ENCODE measurements around the gene METTL13.

Gene METTL13

DNA sequence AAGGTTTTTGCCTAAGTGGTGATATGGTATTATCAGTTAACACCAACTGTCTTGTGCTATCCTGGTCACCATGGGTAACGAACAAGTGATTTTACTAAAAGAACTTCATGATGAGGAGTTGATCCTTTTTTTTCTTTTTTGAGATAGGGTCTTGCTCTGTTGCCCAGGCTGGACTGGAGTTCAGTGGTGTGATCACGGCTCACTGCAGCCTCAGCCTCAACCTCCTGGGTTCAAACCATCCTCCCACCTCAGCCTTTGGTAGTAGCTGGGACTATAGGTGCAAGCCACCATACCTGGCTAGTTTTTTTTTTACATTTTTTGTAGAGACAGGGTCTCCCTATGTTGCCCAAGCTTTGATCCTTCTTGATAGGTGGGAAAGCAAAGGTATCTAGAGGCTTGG is 5.1 kb downstream of the METTL13 start:
- Histone ChIP-seq H3K27ac (ENCODE audit: low read depth, low read length, poor library complexity, severe bottlenecking) (no peak overlapping the region), H3K9ac (ENCODE audit: low read length) (no peak overlapping the region), H3K79me2 (ENCODE audit: insufficient read depth, low read length) (no peaks in the 10 kb centered on the region), H3K4me2 (ENCODE audit: low read length) (no peak overlapping the region), H3K4me3 (ENCODE audit: low read depth, low read length, poor library complexity, severe bottlenecking) (no peak overlapping the region), H3F3A (ENCODE audit: insufficient read depth, low read length) (no peaks in the 10 kb centered on the region), H3K9me2 (ENCODE audit: low read depth, low read length) (no peaks in the 10 kb centered on the region), H3K9me3 (ENCODE audit: low read length) (no peaks in the 10 kb centered on the region), H2AFZ (ENCODE audit: low read length) (no peak overlapping the region), H4K20me1 (ENCODE audit: insufficient read depth, low read length) (no peaks in the 10 kb centered on the region), H3K36me3 (ENCODE audit: insufficient read depth, low read length) (peaks cover 77% of the 10 kb centered on the region), H3K27me3 (ENCODE audit: insufficient read depth, low read length) (no peaks in the 10 kb centered on the region), H3K4me1 (ENCODE audit: insufficient read depth, low read length, severe bottlenecking) (peaks cover 37% of the 10 kb centered on the region)
- TF ChIP-seq EZH2 (IDR thresholded peaks at IDR 0.05; ENCODE audit: borderline replicate concordance, low read length), result no peak
- TF ChIP-seq, protein P1, sequence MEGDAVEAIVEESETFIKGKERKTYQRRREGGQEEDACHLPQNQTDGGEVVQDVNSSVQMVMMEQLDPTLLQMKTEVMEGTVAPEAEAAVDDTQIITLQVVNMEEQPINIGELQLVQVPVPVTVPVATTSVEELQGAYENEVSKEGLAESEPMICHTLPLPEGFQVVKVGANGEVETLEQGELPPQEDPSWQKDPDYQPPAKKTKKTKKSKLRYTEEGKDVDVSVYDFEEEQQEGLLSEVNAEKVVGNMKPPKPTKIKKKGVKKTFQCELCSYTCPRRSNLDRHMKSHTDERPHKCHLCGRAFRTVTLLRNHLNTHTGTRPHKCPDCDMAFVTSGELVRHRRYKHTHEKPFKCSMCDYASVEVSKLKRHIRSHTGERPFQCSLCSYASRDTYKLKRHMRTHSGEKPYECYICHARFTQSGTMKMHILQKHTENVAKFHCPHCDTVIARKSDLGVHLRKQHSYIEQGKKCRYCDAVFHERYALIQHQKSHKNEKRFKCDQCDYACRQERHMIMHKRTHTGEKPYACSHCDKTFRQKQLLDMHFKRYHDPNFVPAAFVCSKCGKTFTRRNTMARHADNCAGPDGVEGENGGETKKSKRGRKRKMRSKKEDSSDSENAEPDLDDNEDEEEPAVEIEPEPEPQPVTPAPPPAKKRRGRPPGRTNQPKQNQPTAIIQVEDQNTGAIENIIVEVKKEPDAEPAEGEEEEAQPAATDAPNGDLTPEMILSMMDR (IDR thresholded peaks at IDR 0.05; ENCODE audit: low read length), result no peak

DNA sequence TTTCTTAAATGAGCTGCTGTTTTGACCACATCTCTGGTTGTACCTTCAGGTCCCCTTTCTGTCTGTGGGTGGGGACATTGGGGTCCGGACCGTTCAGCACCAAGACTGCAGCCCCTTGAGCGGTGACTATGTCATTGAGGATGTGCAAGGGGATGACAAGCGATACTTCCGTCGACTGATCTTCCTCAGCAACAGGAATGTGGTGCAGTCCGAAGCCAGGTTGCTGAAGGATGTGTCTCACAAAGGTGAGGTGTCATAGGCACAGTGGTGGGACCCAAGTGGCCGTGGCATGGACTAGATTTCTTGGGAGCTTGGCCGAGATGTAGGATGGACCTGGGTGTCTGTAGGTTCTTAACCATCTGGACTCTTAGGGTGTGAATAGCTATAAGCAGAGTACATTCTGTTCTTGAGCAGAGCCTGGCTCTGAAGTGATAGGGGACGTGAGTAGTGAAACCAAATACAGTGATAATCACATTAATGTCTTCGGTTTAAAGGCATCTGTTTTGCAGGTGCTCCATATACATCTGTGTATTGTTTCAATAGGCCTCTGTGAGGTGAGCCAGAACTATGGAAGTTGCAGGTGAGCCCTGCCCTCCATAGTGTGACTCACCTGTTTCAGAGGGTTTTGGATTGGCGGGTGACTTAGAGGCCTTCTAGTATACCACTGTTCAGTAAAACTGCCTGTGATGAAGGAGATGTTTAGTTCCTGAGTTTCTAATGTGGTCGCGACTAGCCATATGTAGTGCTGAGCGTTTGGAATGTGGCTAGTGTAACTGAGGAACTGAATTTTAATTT is 6.4 kb downstream of the METTL13 start:
- Histone ChIP-seq H3K36me3 (ENCODE audit: insufficient read depth, low read length) (peaks cover 91% of the 10 kb centered on the region), H3K79me2 (ENCODE audit: insufficient read depth, low read length) (no peaks in the 10 kb centered on the region)

DNA sequence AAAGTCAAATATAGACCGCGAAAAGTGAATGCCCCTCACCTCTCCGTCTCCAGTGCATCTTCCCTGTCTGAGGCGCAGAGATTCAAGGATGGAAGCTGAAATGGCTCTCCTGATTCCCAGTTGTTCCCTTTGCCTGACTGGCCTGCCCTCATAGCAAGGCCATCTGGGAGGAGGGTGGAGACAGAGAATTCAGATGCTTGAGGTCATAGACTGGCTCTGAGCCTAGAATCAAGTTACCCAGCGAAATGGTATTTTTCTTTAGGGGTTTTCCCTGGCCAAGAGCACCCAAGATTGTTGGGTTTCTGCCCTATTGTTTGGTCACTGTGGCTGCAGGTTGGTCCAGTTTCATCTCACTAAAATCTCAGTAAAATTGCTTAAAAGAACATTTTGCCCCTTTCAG is 7.2 kb downstream of the METTL13 start:
- no peak overlapping the region for H3K4me3 ChIP-seq (ENCODE audit: low read depth, low read length, poor library complexity, severe bottlenecking)
- TF ChIP-seq, protein P1 (IDR thresholded peaks at IDR 0.05; ENCODE audit: low read length), result no peak
- no peak for TF ChIP-seq EZH2 (IDR thresholded peaks at IDR 0.05; ENCODE audit: borderline replicate concordance, low read length)
- H3K9ac ChIP-seq (ENCODE audit: low read length), result no peak overlapping the region
- H3K27ac ChIP-seq (ENCODE audit: low read depth, low read length, poor library complexity, severe bottlenecking), result no peak overlapping the region
- no peaks in the 10 kb centered on the region for H3K27me3 ChIP-seq (ENCODE audit: insufficient read depth, low read length)
- peaks cover 96% of the 10 kb centered on the region for H3K36me3 ChIP-seq (ENCODE audit: insufficient read depth, low read length)
- no peak overlapping the region for H2AFZ ChIP-seq (ENCODE audit: low read length)
- no peaks in the 10 kb centered on the region for H3K79me2 ChIP-seq (ENCODE audit: insufficient read depth, low read length)
- no peaks in the 10 kb centered on the region for H3K9me3 ChIP-seq (ENCODE audit: low read length)
- peaks cover 17% of the 10 kb centered on the region for H3K4me1 ChIP-seq (ENCODE audit: insufficient read depth, low read length, severe bottlenecking)
- no peaks in the 10 kb centered on the region for H3K9me2 ChIP-seq (ENCODE audit: low read depth, low read length)
- H4K20me1 ChIP-seq (ENCODE audit: insufficient read depth, low read length), result no peaks in the 10 kb centered on the region
- H3F3A ChIP-seq (ENCODE audit: insufficient read depth, low read length), result no peaks in the 10 kb centered on the region
- H3K4me2 ChIP-seq (ENCODE audit: low read length), result no peak overlapping the region

More for the DNA sequence above, 6.4 kb downstream of the METTL13 start:
- Histone ChIP-seq H3K4me3 (ENCODE audit: low read depth, low read length, poor library complexity, severe bottlenecking) (no peak overlapping the region), H3K9me2 (ENCODE audit: low read depth, low read length) (no peaks in the 10 kb centered on the region), H3K9me3 (ENCODE audit: low read length) (no peaks in the 10 kb centered on the region), H4K20me1 (ENCODE audit: insufficient read depth, low read length) (no peaks in the 10 kb centered on the region), H3K27ac (ENCODE audit: low read depth, low read length, poor library complexity, severe bottlenecking) (no peak overlapping the region), H3K27me3 (ENCODE audit: insufficient read depth, low read length) (no peaks in the 10 kb centered on the region), H3F3A (ENCODE audit: insufficient read depth, low read length) (no peaks in the 10 kb centered on the region), H3K9ac (ENCODE audit: low read length) (no peak overlapping the region), H3K4me1 (ENCODE audit: insufficient read depth, low read length, severe bottlenecking) (peaks cover 25% of the 10 kb centered on the region), H2AFZ (ENCODE audit: low read length) (no peak overlapping the region), H3K4me2 (ENCODE audit: low read length) (no peak overlapping the region)
- TF ChIP-seq, protein P1 (IDR thresholded peaks at IDR 0.05; ENCODE audit: low read length), result no peak
- TF ChIP-seq EZH2 (IDR thresholded peaks at IDR 0.05; ENCODE audit: borderline replicate concordance, low read length), result no peak

Data from OCI-LY1 (cell line).